HuH-7.5 (cell line): ENCODE data around the gene TAOK2.
"Not testable (repeated sequence)": the region's sequence is repeated elsewhere in the genome, so short reads cannot be mapped to it uniquely, and the experiment has no call there.

Source experiments
- DNase-seq: peaks from one replicate; pipeline ENCODE4 v3.0.0; 2011; ENCODE audit warnings: low spot score

Gene TAOK2

GRCh38 chr16:29973384-29974246 is at the start of gene TAOK2:
TSS of gene TAOK2 (plus strand) at chr16:29973868. CDS start at chr16:29977773, 3,905 bp downstream.
- peak; percentile 98 for DNase-seq

- no peak for DNase-seq
Measured at GRCh38 chr16:29925105-29925756, 48.4 kb upstream of the TAOK2 start.

- DNase-seq: peak; percentile 94
Measured at GRCh38 chr16:29925781-29926710, 47.6 kb upstream of the TAOK2 start, which contains the start of gene KCTD13. TSS of gene KCTD13 (minus strand) at chr16:29926226. CDS start at chr16:29926033, 193 bp downstream.

DNA sequence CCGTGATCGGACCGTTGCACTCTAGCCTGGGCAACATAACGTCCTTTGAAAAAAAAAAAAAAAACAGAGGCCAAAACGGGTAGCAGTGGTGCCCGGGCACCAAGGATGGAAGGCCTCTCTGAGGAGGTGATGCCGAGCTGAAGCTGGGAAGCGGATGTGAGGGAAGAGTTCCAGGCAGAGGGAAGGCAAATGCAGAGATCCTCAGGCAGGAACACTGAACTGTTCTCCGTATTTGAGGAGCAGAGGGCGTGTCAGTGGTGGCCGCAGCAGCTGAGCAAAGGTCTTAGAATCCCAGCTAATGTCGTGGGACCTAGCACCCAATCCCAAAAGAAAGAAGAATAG is 47.0 kb upstream of the TAOK2 start:
- DNase-seq: no peak

DNA sequence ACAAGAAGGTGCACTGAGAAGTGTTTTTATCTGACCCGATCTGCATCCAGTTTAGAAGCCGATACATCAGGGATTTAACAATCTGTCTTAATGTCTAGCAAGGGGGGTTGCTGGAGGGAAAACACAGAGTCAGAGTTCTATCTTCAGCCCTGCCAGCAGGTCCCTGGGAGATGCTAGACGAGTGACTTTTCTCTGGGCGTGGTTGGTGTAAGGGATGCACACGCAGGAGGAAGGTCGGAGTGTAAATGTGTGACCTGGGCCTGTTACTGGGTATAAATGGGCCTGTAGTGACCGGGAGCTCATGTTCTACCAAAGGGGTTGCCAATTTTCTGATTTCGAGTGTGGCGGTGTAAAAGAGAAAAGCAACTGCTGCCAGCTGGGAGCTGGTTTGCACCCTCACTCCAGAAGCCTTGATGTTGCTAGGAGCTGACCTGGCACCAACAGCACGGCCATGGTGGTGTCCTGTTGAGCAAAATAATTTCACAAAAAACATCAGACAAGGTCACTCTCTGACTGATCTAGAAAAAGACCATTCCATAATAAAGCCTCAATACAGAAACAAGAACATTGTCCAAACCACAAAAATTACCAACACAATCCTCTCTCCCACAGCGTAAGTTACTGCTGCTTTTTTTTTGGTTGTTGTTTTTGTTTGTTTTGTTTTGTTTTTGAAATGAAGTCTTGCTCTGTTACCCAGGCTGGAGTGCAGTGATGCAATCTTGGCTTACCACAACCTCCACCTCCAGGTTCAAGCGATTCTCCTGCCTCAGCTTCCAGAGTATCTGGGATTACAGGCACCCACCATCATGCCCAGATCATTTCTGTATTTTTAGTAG is 46.4 kb upstream of the TAOK2 start:
- DNase-seq: no peak

DNA sequence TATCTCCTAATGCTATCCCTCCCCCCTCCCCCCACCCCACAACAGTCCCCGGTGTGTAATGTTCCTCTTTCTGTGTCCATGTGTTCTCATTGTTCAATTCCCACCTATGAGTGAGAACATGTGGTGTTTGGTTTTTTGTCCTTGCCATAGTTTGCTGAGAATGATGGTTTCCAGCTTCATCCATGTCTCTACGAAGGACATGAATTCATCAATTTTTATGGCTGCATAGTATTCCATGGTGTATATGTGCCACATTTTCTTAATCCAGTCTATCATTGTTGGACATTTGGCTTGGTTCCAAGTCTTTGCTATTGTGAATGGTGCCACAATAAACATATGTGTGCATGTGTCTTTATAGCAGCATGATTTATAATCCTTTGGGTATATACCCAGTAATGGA is 41.9 kb upstream of the TAOK2 start:
- not testable (repeated sequence) for DNase-seq

- no peak for DNase-seq
Measured at GRCh38 chr16:29940656-29941055, 33.0 kb upstream of the TAOK2 start.

DNA sequence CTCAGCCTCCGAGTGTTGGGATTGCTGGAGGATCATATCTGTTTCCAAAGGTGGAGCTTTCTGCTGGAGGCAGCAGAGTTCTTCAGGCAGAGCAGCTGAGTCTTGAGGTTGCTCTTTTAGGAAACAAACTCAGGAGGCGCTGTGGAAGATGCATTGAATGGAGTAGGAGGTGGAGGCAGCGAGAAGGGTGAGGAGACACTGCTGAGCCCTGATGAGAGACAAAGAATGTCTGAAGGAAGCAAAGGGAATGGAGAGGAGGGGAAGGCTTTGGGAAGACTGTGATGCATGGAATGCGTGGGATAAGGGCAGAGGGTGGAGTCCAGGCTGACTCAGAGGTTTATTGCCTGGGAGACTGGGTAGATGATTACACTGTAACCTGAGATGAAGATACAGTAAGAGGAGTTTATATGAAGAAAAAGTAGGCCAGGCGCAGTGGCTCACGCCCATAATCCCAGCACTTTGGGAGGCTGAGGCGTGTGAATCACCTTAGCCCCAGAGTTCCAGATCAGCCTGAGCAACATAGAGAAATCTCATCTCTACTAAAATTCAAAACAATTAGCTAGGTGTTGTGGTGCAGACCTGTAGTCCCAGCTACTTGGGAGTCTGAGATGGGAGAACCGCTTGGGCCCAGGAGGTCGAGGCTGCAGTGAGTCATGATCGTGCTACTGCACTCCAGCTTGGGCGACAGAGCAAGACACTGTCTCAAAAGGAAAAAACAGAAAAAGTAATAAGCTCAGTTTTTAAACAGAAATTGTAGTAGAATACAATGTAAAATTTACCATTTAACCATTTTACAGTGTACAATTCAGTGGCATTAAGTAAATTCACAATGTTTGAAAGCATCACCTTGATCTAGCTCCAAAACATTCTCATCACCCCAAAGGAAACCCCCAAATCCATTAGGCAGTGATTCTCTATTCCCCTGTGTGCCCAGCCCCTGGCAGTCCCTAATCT is 29.5 kb upstream of the TAOK2 start:
- peak; percentile 58 for DNase-seq

GRCh38 chr16:29947897-29948296 is 25.8 kb upstream of the TAOK2 start:
- no peak for DNase-seq

DNA sequence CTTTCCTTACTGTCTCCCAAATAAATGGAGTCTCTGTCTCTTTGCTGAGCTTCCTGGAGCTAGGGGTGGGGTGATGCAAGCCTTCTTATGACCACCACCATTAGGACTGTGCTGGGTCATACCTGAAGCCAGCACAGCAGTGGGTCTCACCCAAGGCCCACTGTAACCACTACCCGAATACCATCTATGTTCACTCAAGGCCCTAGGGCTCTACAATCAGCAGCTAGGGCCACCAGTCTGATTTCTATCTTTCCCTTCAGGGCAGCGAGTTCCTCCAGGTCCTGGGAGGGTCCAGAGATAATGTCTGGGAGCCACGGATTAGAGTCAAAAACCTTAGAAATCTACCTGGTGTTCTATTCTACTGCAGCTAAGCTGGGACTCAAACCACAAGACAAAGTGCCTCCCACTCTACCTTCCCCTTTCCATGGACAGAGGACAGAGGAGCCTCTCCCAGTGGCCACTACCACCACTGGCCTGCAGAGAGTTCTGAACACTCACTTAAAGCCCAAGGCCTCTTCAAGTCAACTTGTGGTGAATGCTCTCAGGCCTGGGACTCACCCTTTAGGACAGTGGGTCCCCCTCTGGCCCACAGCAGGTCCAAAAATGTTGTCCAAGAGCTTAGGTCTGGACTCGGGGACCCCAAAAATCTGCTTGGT is 22.7 kb upstream of the TAOK2 start:
- DNase-seq: no peak

GRCh38 chr16:29951625-29952365 is 21.9 kb upstream of the TAOK2 start:
- DNase-seq: no peak

DNA sequence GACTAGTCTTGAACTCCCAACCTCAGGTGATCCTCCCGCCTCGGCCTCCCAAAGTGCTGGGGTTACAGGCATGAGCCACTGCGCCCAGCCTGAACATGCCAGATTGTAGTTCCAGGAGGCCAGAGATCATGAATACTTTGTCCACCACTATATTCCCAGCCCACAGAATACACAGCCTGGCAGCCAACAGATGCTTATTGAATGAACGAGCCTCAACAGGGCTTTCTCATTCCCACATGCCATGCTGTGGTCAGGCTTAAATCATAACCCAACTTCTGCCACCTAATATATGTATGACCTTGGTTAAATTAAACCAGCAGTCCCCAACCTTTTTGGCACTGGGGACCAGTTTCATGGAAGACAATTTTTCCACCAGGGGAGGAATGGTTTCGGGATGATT is 14.9 kb upstream of the TAOK2 start:
- no peak for DNase-seq

DNA sequence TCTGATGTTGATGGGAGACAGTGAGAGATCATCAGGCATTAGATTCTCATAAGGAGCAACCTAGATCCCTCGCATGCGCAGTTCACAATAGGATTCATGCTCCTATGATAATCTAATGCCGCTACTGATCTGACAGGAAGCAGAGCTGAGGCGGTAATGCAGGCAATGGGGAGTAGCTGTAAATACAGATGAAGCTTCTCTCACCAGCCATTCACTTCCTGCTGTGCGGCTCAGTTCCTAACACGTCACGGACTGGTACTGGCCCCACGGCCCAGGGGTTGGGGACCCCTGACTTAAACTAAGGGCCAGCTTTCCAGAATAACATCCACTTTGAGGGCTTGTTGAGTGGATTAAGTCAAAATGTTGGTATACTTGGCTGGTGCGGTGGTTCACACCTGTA is 14.4 kb upstream of the TAOK2 start:
- no peak for DNase-seq

DNA sequence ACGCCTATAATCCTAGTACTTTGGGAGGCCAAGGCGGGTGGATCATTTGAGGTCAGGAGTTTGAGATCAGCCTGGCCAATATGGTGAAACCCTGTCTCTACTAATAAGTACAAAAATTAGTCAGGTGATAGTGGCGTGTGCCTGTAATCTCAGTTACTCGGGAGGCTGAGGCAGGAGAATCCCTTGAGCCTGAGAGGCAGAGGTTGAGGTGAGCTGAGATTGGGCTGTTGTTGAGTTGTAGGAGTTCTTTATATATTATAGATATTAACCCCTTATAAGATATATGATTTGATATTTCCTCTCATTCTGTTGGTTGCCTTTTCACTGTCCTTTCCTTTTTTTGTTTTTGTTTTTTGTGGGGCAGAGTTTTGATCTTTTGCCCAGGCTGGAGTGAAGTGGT is 13.8 kb upstream of the TAOK2 start:
- not testable (repeated sequence) for DNase-seq

- no peak for DNase-seq
Measured at GRCh38 chr16:29961127-29961478, 12.6 kb upstream of the TAOK2 start.

DNA sequence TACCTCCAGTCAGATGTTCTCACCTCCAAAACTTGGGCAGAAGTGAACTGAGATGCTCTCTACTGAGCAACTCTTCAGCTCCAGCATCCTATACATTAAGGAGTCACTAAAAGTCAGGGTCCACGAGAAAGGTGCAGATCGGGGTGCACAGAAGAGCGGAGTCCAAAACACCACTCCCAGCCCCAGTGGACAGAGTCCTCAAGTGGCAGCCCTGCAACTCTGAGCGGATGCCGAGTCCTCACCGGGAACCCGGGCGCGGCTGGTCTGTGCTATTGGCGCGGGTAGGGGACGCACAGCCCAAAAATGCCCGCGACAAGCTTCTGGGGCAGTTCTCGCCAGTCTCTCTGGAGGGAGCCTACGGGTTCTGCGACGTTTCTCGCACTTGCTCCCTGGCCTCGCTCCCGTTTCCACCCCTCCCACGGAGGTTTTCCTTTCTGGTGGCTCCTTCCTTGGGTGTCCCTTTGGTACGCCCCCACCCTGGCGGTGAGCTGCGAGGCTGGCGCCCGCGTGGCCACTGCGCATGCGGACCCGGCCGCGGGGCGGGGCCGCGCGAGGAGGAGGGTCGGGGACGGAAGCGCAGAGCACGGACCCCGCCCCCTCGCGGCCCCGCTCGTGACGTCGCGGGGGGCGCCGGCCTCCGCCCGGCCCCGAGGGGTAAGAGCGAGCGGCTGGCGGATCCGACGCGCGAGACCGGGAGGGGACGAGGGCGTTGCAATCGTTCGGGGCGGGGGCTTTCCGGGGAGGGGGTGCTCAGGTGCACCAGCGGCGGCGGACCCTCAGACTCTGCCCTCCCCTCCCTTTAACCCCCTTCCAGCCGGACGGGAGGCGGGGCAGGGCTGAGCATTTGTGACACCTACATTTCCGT is 12.0 kb upstream of the TAOK2 start, which contains the start of gene TMEM219:
TMEM219 (plus strand) TSS at position 601 of the 865 bp plus-strand sequence. CDS start 1,065 bp downstream, outside the sequence.
- peak; percentile 87 for DNase-seq

DNA sequence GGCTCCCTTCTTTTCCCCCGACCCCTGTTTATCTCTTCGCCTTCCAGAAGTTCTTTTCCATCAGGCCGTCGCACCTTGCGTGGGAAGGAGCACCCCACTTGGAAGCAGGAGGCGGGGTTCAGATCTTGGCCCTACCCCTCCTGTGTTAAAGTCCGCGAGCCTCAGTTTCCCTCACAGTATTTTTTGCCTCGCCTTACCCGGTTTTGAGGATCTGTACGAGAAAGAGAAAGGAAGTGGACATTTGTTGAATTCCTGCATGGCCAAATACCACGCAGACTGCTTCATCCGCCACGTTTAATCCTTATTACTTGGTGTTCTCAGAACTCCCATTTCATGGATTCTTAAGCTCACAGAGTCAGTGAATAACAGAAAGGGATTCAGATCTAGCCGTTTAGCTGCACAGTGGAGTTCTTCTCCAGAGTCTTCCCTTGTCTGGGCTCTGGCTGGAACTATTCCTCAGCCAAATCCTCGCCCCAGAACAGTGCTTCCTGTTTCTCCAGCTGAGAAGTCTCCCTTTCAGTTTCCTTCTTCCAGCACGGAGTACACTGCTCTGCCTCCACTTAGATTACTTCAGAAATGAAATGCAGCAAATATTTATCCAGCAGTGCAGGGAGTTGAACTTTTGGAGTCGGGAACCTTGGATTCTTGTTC is 11.2 kb upstream of the TAOK2 start:
- DNase-seq: no peak
